Smooth muscle cell (in vitro differentiated cells): ENCODE data around the gene COL9A3. TPM values are rescaled to one million over a fixed set of nuclear protein-coding genes. Genes with fewer than 3 reads are reported as not detected.

Experiments used
- DNase-seq: peaks from one replicate; lab custom pipeline; 2025; ENCODE audit not compliant: unreplicated experiment; lab: John Stamatoyannopoulos, UW
- H2AFZ ChIP-seq: fragments of 200-600 bp; sonication (generic); 2 replicates; pipeline ENCODE4 v1.6.0; 2016; ENCODE audit warnings: antibody characterized with exemption, low read depth, mild to moderate bottlenecking
- H3F3A ChIP-seq: fragments of 200-600 bp; sonication (generic); 2 replicates; pipeline ENCODE4 v1.6.0; 2017; ENCODE audit warnings: antibody characterized with exemption, low read depth
- H3K27ac ChIP-seq: fragments of 200-600 bp; sonication (generic); 2 replicates; pipeline ENCODE4 v1.5.1; 2016; ENCODE audit warnings: low read depth, mild to moderate bottlenecking
- H3K27me3 ChIP-seq: fragments of 200-600 bp; sonication (generic); 2 replicates; pipeline ENCODE4 v1.6.1; 2016; ENCODE audit warnings: low read depth, mild to moderate bottlenecking
- H3K36me3 ChIP-seq: fragments of 200-600 bp; sonication (generic); 2 replicates; pipeline ENCODE4 v1.5.1; 2016; ENCODE audit warnings: low read depth
- H3K4me1 ChIP-seq: fragments of 200-600 bp; sonication (generic); 2 replicates; pipeline ENCODE4 v1.5.1; 2016; ENCODE audit warnings: low read depth
- H3K4me2 ChIP-seq: fragments of 200-600 bp; sonication (generic); 2 replicates; pipeline ENCODE4 v1.6.0; 2016; ENCODE audit warnings: mild to moderate bottlenecking
- H3K4me3 ChIP-seq: fragments of 200-600 bp; sonication (generic); 2 replicates; pipeline ENCODE4 v1.5.1; 2016; ENCODE audit warnings: mild to moderate bottlenecking
- H3K79me2 ChIP-seq: fragments of 200-600 bp; sonication (generic); 2 replicates; pipeline ENCODE4 v1.6.0; 2016; ENCODE audit warnings: low read depth, mild to moderate bottlenecking
- H3K9ac ChIP-seq: fragments of 200-600 bp; sonication (generic); 2 replicates; pipeline ENCODE4 v1.6.0; 2016; ENCODE audit warnings: low read depth
- H3K9me3 ChIP-seq: fragments of 200-600 bp; sonication (generic); replicated peaks from 2 replicates; pipeline ENCODE4 v1.5.1; 2016; ENCODE audit warnings: low read depth
- H4K20me1 ChIP-seq: fragments of 200-600 bp; sonication (generic); 2 replicates; pipeline ENCODE4 v1.6.0; 2016; ENCODE audit warnings: low read depth
- CTCF ChIP-seq: fragments of 200-600 bp; sonication (generic); IDR thresholded peaks from 2 replicates; pipeline ENCODE4 v1.5.1; 2017; ENCODE audit warnings: borderline replicate concordance, mild to moderate bottlenecking, antibody characterized with exemption; ENCODE audit not compliant: insufficient read depth, poor library complexity, severe bottlenecking
- WGBS: methylation state at CpG from one replicate; pipeline ENCODE4 v1.1.7; 2016; ENCODE audit warnings: low lambda C conversion rate; 5-methylcytosine and 5-hydroxymethylcytosine counted together
- polyA plus RNA-seq: library from polyadenylated mRNA; unstranded; fragments of >200 nt; fragmentation: Nextera tagmentation; extraction: Ambion mirVana; gene quantifications from 2 replicates; pipeline ENCODE4 v1.2.1, GENCODE V29; 2016
- total RNA-seq: library from RNA; depleted of rRNA; stranded (reverse); fragments of >200 nt; gene quantifications from 2 replicates; pipeline ENCODE4 v1.2.3, GENCODE V29; 2014

COL9A3 gene
- total and polyA plus RNA-seq, 2 experiments from 2014 or later, result 23.0 to 77.4 TPM

- Histone ChIP-seq H4K20me1 (no peaks in the 10 kb centered on the region), H2AFZ (no peak overlapping the region), H3K4me1 (peaks cover 15% of the 10 kb centered on the region), H3K4me3 (no peak overlapping the region), H3K36me3 (no peaks in the 10 kb centered on the region), H3K9me3 (no peaks in the 10 kb centered on the region), H3K27me3 (no peaks in the 10 kb centered on the region), H3K79me2 (no peaks in the 10 kb centered on the region), H3F3A (peaks cover 16% of the 10 kb centered on the region), H3K9ac (peak overlapping the region; percentile 62), H3K4me2 (peak overlapping the region; percentile 76), H3K27ac (peak overlapping the region; percentile 86)
- TF ChIP-seq CTCF, result peak; percentile 20
- WGBS, result 25% methylated on average over 33 of the region's 34 CpGs
- peak; percentile 47 for DNase-seq
Observed at GRCh38 chr20:62875419-62876361, 58.8 kb downstream of the COL9A3 start.

GRCh38 chr20:62876501-62876901, 59.7 kb downstream of the COL9A3 start:
- Histone ChIP-seq H4K20me1 (no peaks in the 10 kb centered on the region), H3K4me2 (peak overlapping the region; percentile 76), H3K27ac (peak overlapping the region; percentile 86), H3K79me2 (no peaks in the 10 kb centered on the region), H3K9ac (no peak overlapping the region), H3F3A (peaks cover 16% of the 10 kb centered on the region), H3K4me1 (peaks cover 15% of the 10 kb centered on the region), H3K27me3 (no peaks in the 10 kb centered on the region), H3K36me3 (no peaks in the 10 kb centered on the region), H3K4me3 (no peak overlapping the region), H2AFZ (no peak overlapping the region), H3K9me3 (no peaks in the 10 kb centered on the region)
- TF ChIP-seq CTCF, result no peak
- DNase-seq, result no peak
- WGBS, result 72% methylated on average over 13 of the region's 13 CpGs

GRCh38 chr20:62876902-62877816, 60.3 kb downstream of the COL9A3 start:
- no peak for TF ChIP-seq CTCF
- no peaks in the 10 kb centered on the region for H4K20me1 ChIP-seq
- no peaks in the 10 kb centered on the region for H3K27me3 ChIP-seq
- no peaks in the 10 kb centered on the region for H3K36me3 ChIP-seq
- H3K9me3 ChIP-seq, result no peaks in the 10 kb centered on the region
- peaks cover 15% of the 10 kb centered on the region for H3K4me1 ChIP-seq
- 92% methylated on average over 46 of the region's 48 CpGs for WGBS
- peak overlapping the region; percentile 86 for H3K27ac ChIP-seq
- peak overlapping the region; percentile 76 for H3K4me2 ChIP-seq
- no peak overlapping the region for H2AFZ ChIP-seq
- no peak overlapping the region for H3K9ac ChIP-seq
- DNase-seq, result no peak
- no peaks in the 10 kb centered on the region for H3K79me2 ChIP-seq
- H3F3A ChIP-seq, result peaks cover 16% of the 10 kb centered on the region
- no peak overlapping the region for H3K4me3 ChIP-seq
